Measurements from ENCODE around the gene GRIN2C.

GRIN2C gene

GRCh38 chr17:74863420-74864296 lies 4.0 kb upstream of the GRIN2C start:
- DNase-seq = no peak

- DNase-seq = no peak
Measured at GRCh38 chr17:74862919-74863318, 3.2 kb upstream of the GRIN2C start.

GRCh38 chr17:74862108-74862901 lies 2.6 kb upstream of the GRIN2C start:
- peak; percentile 12 for DNase-seq

GRCh38 chr17:74861662-74862107 lies 2.0 kb upstream of the GRIN2C start:
- DNase-seq = no peak

- DNase-seq = no peak
Measured at GRCh38 chr17:74860872-74861661, 1.4 kb upstream of the GRIN2C start.

GRCh38 chr17:74860229-74860871 lies 665 bp upstream of the GRIN2C start:
- no peak for DNase-seq

- no peak for DNase-seq
Measured at GRCh38 chr17:74858672-74859458, 820 bp downstream of the GRIN2C start.

- DNase-seq = no peak
Measured at GRCh38 chr17:74857191-74857590, 2.5 kb downstream of the GRIN2C start.

- DNase-seq = no peak
Measured at GRCh38 chr17:74856112-74856511, 3.6 kb downstream of the GRIN2C start.

GRCh38 chr17:74855323-74855722 lies 4.4 kb downstream of the GRIN2C start:
- DNase-seq = no peak

GRCh38 chr17:74854792-74855191 lies 4.9 kb downstream of the GRIN2C start:
- no peak for DNase-seq

GRCh38 chr17:74853669-74854068 lies 6.0 kb downstream of the GRIN2C start:
- no peak for DNase-seq

- DNase-seq = no peak
Measured at GRCh38 chr17:74853048-74853397, 6.7 kb downstream of the GRIN2C start.

GRCh38 chr17:74852237-74853047 lies 7.2 kb downstream of the GRIN2C start:
- no peak for DNase-seq

GRCh38 chr17:74851612-74852236 lies 8.0 kb downstream of the GRIN2C start:
- DNase-seq = no peak

GRCh38 chr17:74850914-74851313 lies 8.8 kb downstream of the GRIN2C start:
- DNase-seq = no peak

GRCh38 chr17:74850310-74850709 lies 9.4 kb downstream of the GRIN2C start:
- DNase-seq = no peak

GRCh38 chr17:74848656-74849399 lies 10.9 kb downstream of the GRIN2C start:
- no peak for DNase-seq

GRCh38 chr17:74846621-74847020 lies 13.1 kb downstream of the GRIN2C start:
- no peak for DNase-seq

- no peak for DNase-seq
Measured at GRCh38 chr17:74843352-74843627, 16.4 kb downstream of the GRIN2C start.
